ENCODE measurements around the gene RITA1.

RITA1 gene

DNA sequence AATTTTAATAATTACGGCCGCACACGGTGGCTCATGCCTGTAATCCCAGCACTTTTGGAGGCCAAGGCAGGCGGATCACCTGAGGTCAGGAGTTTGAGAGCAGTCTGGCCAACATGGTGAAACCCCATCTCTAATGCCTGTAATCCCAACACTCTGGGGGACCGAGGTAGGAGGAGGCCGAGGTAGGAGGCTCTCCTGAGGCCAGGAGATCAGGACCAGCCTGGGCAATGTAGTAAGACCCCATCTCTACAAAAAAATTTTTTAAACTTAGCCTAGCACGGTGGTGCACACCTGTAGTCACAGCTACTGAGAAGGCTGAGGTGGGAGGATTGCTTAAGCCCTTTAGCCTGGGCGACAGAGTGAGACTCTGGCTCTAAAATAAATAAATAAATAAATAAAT lies 41.6 kb upstream of the RITA1 start:
- Histone ChIP-seq H3K4me1 (ENCODE audit: control insufficient read depth in 2 of 2, insufficient read depth in 2 of 2, low read length in 2 of 2) (peaks cover 6 to 11% of the 10 kb centered on the region in 2 donors), H3K36me3 (ENCODE audit: control insufficient read depth in 2 of 2, insufficient read depth in 2 of 2, low read length in 2 of 2) (no peaks in the 10 kb centered on the region), H3K9ac (ENCODE audit: low read depth in 1 of 2, low read length in 2 of 2) (no peak overlapping the region), H3K9me3 (ENCODE audit: control insufficient read depth in 2 of 2, low read length in 2 of 2) (no peaks in the 10 kb centered on the region), H3K27ac (ENCODE audit: low read depth in 2 of 2, low read length in 2 of 2) (no peak overlapping the region), H3K27me3 (ENCODE audit: control insufficient read depth in 2 of 2, insufficient read depth in 2 of 2, low read length in 2 of 2) (no peaks in the 10 kb centered on the region), H3K4me3 (ENCODE audit: low read length in 2 of 2) (no peak overlapping the region)

DNA sequence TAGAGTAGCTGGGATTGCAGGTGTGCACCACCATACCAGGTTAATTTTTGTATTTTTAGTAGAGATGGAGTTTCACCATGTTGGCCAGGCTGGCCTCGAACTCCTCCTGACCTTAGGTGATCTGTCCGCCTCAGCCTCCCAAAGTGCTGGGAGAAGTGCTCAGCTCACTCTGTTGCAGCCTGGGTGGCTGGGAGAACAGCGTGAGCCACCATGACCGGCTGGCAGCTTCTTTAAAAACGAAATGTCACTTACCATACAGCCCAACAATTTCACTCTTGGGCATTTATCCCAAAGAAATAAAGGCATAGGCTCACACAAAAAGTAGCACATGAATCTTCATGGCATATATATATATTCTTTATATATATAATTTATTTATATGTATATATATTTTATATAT lies 40.7 kb upstream of the RITA1 start:
- Histone ChIP-seq H3K9me3 (ENCODE audit: control insufficient read depth in 2 of 2, low read length in 2 of 2) (no peaks in the 10 kb centered on the region), H3K36me3 (ENCODE audit: control insufficient read depth in 2 of 2, insufficient read depth in 2 of 2, low read length in 2 of 2) (no peaks in the 10 kb centered on the region), H3K9ac (ENCODE audit: low read depth in 1 of 2, low read length in 2 of 2) (no peak overlapping the region), H3K4me3 (ENCODE audit: low read length in 2 of 2) (no peak overlapping the region), H3K27ac (ENCODE audit: low read depth in 2 of 2, low read length in 2 of 2) (no peak overlapping the region), H3K27me3 (ENCODE audit: control insufficient read depth in 2 of 2, insufficient read depth in 2 of 2, low read length in 2 of 2) (no peaks in the 10 kb centered on the region), H3K4me1 (ENCODE audit: control insufficient read depth in 2 of 2, insufficient read depth in 2 of 2, low read length in 2 of 2) (peaks cover 13 to 16% of the 10 kb centered on the region in 2 donors)

GRCh38 chr12:113145720-113146551 lies 39.6 kb upstream of the RITA1 start:
- H3K9ac ChIP-seq (ENCODE audit: low read depth in 1 of 2, low read length in 2 of 2) = no peak overlapping the region
- no peak overlapping the region for H3K4me3 ChIP-seq (ENCODE audit: low read length in 2 of 2)
- no peaks in the 10 kb centered on the region for H3K36me3 ChIP-seq (ENCODE audit: control insufficient read depth in 2 of 2, insufficient read depth in 2 of 2, low read length in 2 of 2)
- no peaks in the 10 kb centered on the region for H3K27me3 ChIP-seq (ENCODE audit: control insufficient read depth in 2 of 2, insufficient read depth in 2 of 2, low read length in 2 of 2)
- no peaks in the 10 kb centered on the region for H3K9me3 ChIP-seq (ENCODE audit: control insufficient read depth in 2 of 2, low read length in 2 of 2)
- H3K27ac ChIP-seq (ENCODE audit: low read depth in 2 of 2, low read length in 2 of 2) = no peak overlapping the region
- peaks cover 16% of the 10 kb centered on the region in 2 donors for H3K4me1 ChIP-seq (ENCODE audit: control insufficient read depth in 2 of 2, insufficient read depth in 2 of 2, low read length in 2 of 2)

- H3K4me3 ChIP-seq (ENCODE audit: low read length in 2 of 2) = no peak overlapping the region
- H3K36me3 ChIP-seq (ENCODE audit: control insufficient read depth in 2 of 2, insufficient read depth in 2 of 2, low read length in 2 of 2) = no peaks in the 10 kb centered on the region
- H3K9ac ChIP-seq (ENCODE audit: low read depth in 1 of 2, low read length in 2 of 2) = no peak overlapping the region
- H3K27me3 ChIP-seq (ENCODE audit: control insufficient read depth in 2 of 2, insufficient read depth in 2 of 2, low read length in 2 of 2) = peaks cover 2 to 4% of the 10 kb centered on the region in 2 donors
- H3K9me3 ChIP-seq (ENCODE audit: control insufficient read depth in 2 of 2, low read length in 2 of 2) = no peaks in the 10 kb centered on the region
- H3K4me1 ChIP-seq (ENCODE audit: control insufficient read depth in 2 of 2, insufficient read depth in 2 of 2, low read length in 2 of 2) = peaks cover 13 to 14% of the 10 kb centered on the region in 2 donors
- H3K27ac ChIP-seq (ENCODE audit: low read depth in 2 of 2, low read length in 2 of 2) = no peak overlapping the region
Measured at GRCh38 chr12:113146999-113147398, 38.5 kb upstream of the RITA1 start.

GRCh38 chr12:113149361-113150150 lies 36.0 kb upstream of the RITA1 start, which contains the start of gene CFAP73:
CFAP73 (plus strand) TSS chr12:113149724; CDS start chr12:113149858, 134 bp downstream.
- Histone ChIP-seq H3K4me1 (ENCODE audit: control insufficient read depth in 2 of 2, insufficient read depth in 2 of 2, low read length in 2 of 2) (peaks cover 13 to 26% of the 10 kb centered on the region in 2 donors), H3K4me3 (ENCODE audit: low read length in 2 of 2) (no peak within 1 kb of the TSS), H3K9ac (ENCODE audit: low read depth in 1 of 2, low read length in 2 of 2) (no peak within 1 kb of the TSS), H3K27ac (ENCODE audit: low read depth in 2 of 2, low read length in 2 of 2) (peak within 1 kb of the TSS in 1 of 2 donors; percentile 18), H3K27me3 (ENCODE audit: control insufficient read depth in 2 of 2, insufficient read depth in 2 of 2, low read length in 2 of 2) (peaks cover 3 to 7% of the 10 kb centered on the region in 2 donors), H3K36me3 (ENCODE audit: control insufficient read depth in 2 of 2, insufficient read depth in 2 of 2, low read length in 2 of 2) (no peaks in the 10 kb centered on the region), H3K9me3 (ENCODE audit: control insufficient read depth in 2 of 2, low read length in 2 of 2) (no peaks in the 10 kb centered on the region)

GRCh38 chr12:113151655-113152054 lies 33.9 kb upstream of the RITA1 start:
- Histone ChIP-seq H3K9ac (ENCODE audit: low read depth in 1 of 2, low read length in 2 of 2) (no peak overlapping the region), H3K4me3 (ENCODE audit: low read length in 2 of 2) (no peak overlapping the region), H3K36me3 (ENCODE audit: control insufficient read depth in 2 of 2, insufficient read depth in 2 of 2, low read length in 2 of 2) (no peaks in the 10 kb centered on the region), H3K27me3 (ENCODE audit: control insufficient read depth in 2 of 2, insufficient read depth in 2 of 2, low read length in 2 of 2) (peaks cover 9 to 15% of the 10 kb centered on the region in 2 donors), H3K4me1 (ENCODE audit: control insufficient read depth in 2 of 2, insufficient read depth in 2 of 2, low read length in 2 of 2) (peaks cover 15 to 28% of the 10 kb centered on the region in 2 donors), H3K27ac (ENCODE audit: low read depth in 2 of 2, low read length in 2 of 2) (no peak overlapping the region), H3K9me3 (ENCODE audit: control insufficient read depth in 2 of 2, low read length in 2 of 2) (no peaks in the 10 kb centered on the region)

GRCh38 chr12:113152196-113152834 lies 33.2 kb upstream of the RITA1 start:
- peaks cover 15 to 28% of the 10 kb centered on the region in 2 donors for H3K4me1 ChIP-seq (ENCODE audit: control insufficient read depth in 2 of 2, insufficient read depth in 2 of 2, low read length in 2 of 2)
- no peaks in the 10 kb centered on the region for H3K36me3 ChIP-seq (ENCODE audit: control insufficient read depth in 2 of 2, insufficient read depth in 2 of 2, low read length in 2 of 2)
- peaks cover 9 to 15% of the 10 kb centered on the region in 2 donors for H3K27me3 ChIP-seq (ENCODE audit: control insufficient read depth in 2 of 2, insufficient read depth in 2 of 2, low read length in 2 of 2)
- peak overlapping the region; percentile 54 to 55 for H3K4me3 ChIP-seq (ENCODE audit: low read length in 2 of 2)
- H3K9ac ChIP-seq (ENCODE audit: low read depth in 1 of 2, low read length in 2 of 2) = no peak overlapping the region
- H3K9me3 ChIP-seq (ENCODE audit: control insufficient read depth in 2 of 2, low read length in 2 of 2) = no peaks in the 10 kb centered on the region
- no peak overlapping the region for H3K27ac ChIP-seq (ENCODE audit: low read depth in 2 of 2, low read length in 2 of 2)

DNA sequence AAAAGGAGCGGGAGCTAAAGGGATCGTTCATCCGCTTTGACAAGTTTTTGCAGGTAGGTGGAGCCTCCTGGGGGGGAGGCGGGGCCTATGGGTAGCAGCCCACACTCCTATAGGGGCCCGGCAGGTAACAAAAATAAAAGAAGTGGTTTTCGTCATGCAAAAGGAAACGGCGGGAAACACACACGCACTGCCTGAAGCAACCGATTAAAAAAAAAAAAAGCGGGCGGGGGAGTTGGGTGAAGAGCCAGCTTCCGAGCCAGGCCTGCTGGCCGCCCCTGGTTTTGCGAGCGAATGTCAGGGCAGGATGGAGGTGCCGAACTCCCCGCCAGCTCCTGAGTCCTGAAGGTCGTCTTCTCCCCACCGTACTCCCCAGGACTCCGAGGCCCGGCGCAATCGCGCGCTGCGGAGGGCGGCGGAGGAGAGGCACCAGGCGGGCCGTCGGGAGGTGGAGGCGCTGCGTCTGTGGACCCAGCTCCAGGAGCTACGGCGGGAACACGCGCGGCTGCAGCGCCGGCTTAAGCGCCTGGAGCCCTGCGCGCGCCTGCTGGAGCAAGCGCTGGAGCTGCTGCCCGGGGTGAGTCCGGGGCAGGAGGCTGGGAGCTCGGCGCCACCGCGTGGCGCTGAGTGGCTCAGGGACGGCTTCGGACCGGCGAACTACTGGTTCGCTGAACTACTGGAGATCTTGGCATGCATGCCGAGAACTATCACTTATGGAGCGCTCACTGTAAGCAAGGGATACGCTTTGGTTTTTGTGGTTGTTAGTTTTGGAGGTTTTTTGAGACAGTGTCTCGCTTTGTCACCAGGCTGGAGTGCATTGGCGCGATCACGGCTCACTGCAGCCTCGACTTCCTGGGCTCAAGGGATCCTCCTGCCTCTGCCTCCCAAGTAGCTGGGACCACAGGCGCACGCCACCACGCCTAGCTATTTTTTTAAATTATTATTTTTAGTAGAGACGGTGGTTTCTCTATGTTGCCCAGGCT lies 32.4 kb upstream of the RITA1 start:
- H3K4me1 ChIP-seq (ENCODE audit: control insufficient read depth in 2 of 2, insufficient read depth in 2 of 2, low read length in 2 of 2) = peaks cover 15 to 28% of the 10 kb centered on the region in 2 donors
- H3K4me3 ChIP-seq (ENCODE audit: low read length in 2 of 2) = peak overlapping the region; percentile 54 to 55
- H3K9ac ChIP-seq (ENCODE audit: low read depth in 1 of 2, low read length in 2 of 2) = no peak overlapping the region
- peaks cover 0 to 5% of the 10 kb centered on the region in 2 donors for H3K36me3 ChIP-seq (ENCODE audit: control insufficient read depth in 2 of 2, insufficient read depth in 2 of 2, low read length in 2 of 2)
- H3K27ac ChIP-seq (ENCODE audit: low read depth in 2 of 2, low read length in 2 of 2) = no peak overlapping the region
- H3K9me3 ChIP-seq (ENCODE audit: control insufficient read depth in 2 of 2, low read length in 2 of 2) = no peaks in the 10 kb centered on the region
- peaks cover 9 to 15% of the 10 kb centered on the region in 2 donors for H3K27me3 ChIP-seq (ENCODE audit: control insufficient read depth in 2 of 2, insufficient read depth in 2 of 2, low read length in 2 of 2)

GRCh38 chr12:113154351-113154973 lies 31.1 kb upstream of the RITA1 start:
- H3K27me3 ChIP-seq (ENCODE audit: control insufficient read depth in 2 of 2, insufficient read depth in 2 of 2, low read length in 2 of 2) = peaks cover 9 to 15% of the 10 kb centered on the region in 2 donors
- H3K9ac ChIP-seq (ENCODE audit: low read depth in 1 of 2, low read length in 2 of 2) = no peak overlapping the region
- H3K4me3 ChIP-seq (ENCODE audit: low read length in 2 of 2) = peak overlapping the region; percentile 18 to 37
- peaks cover 13 to 25% of the 10 kb centered on the region in 2 donors for H3K4me1 ChIP-seq (ENCODE audit: control insufficient read depth in 2 of 2, insufficient read depth in 2 of 2, low read length in 2 of 2)
- H3K27ac ChIP-seq (ENCODE audit: low read depth in 2 of 2, low read length in 2 of 2) = no peak overlapping the region
- peaks cover 7 to 17% of the 10 kb centered on the region in 2 donors for H3K36me3 ChIP-seq (ENCODE audit: control insufficient read depth in 2 of 2, insufficient read depth in 2 of 2, low read length in 2 of 2)
- H3K9me3 ChIP-seq (ENCODE audit: control insufficient read depth in 2 of 2, low read length in 2 of 2) = no peaks in the 10 kb centered on the region

Measured in mucosa of rectum (tissue), 2 donors.